Hepatocyte (in vitro differentiated cells): ENCODE data around the gene ANKS6. TPM values are rescaled to one million over a fixed set of nuclear protein-coding genes. Genes with fewer than 3 reads are reported as not detected.

ENCODE experiments used
- DNase-seq: peaks from one replicate; pipeline ENCODE4 v3.0.0-alpha.2; 2016; ENCODE audit warnings: low spot score
- H2AFZ ChIP-seq: fragments of 200-600 bp; sonication (generic); 2 replicates; pipeline ENCODE4 v1.6.0; 2016; ENCODE audit warnings: antibody characterized with exemption, mild to moderate bottlenecking
- H3K27ac ChIP-seq: fragments of 200-600 bp; sonication (generic); 2 replicates; pipeline ENCODE4 v1.5.1; 2016; ENCODE audit warnings: mild to moderate bottlenecking
- H3K27me3 ChIP-seq: fragments of 200-600 bp; sonication (generic); 2 replicates; pipeline ENCODE4 v1.6.1; 2016
- H3K36me3 ChIP-seq: fragments of 200-600 bp; sonication (generic); replicated peaks from 2 replicates; pipeline ENCODE4 v1.5.1; 2016; ENCODE audit warnings: low read depth; ENCODE audit not compliant: insufficient read depth
- H3K4me1 ChIP-seq: fragments of 200-600 bp; sonication (generic); 2 replicates; pipeline ENCODE4 v1.5.1; 2016; ENCODE audit warnings: mild to moderate bottlenecking, moderate library complexity; ENCODE audit not compliant: insufficient read depth
- H3K4me2 ChIP-seq: fragments of 200-600 bp; sonication (generic); 2 replicates; pipeline ENCODE4 v1.6.0; 2016
- H3K4me3 ChIP-seq: fragments of 200-600 bp; sonication (generic); 2 replicates; pipeline ENCODE4 v1.5.1; 2016; ENCODE audit warnings: mild to moderate bottlenecking
- H3K79me2 ChIP-seq: fragments of 200-600 bp; sonication (generic); 2 replicates; pipeline ENCODE4 v1.6.0; 2017; ENCODE audit warnings: mild to moderate bottlenecking
- H3K9me2 ChIP-seq: fragments of 200-600 bp; sonication (generic); replicated peaks from 2 replicates; pipeline ENCODE4 v1.6.0; 2017; ENCODE audit warnings: mild to moderate bottlenecking; ENCODE audit not compliant: insufficient read depth
- H3K9me3 ChIP-seq: fragments of 200-600 bp; sonication (generic); 2 replicates; pipeline ENCODE4 v1.5.1; 2016; ENCODE audit warnings: low read depth, mild to moderate bottlenecking
- H4K20me1 ChIP-seq: fragments of 200-600 bp; sonication (generic); 2 replicates; pipeline ENCODE4 v1.6.0; 2016; ENCODE audit warnings: mild to moderate bottlenecking; ENCODE audit not compliant: insufficient read depth, poor library complexity, severe bottlenecking
- EZH2 ChIP-seq: fragments of 200-600 bp; sonication (generic); IDR thresholded peaks from 2 replicates; pipeline ENCODE4 v1.6.1; 2016; ENCODE audit warnings: antibody characterized with exemption, mild to moderate bottlenecking, borderline replicate concordance
- EZH2phosphoT487 ChIP-seq: fragments of 200-600 bp; sonication (generic); IDR thresholded peaks from one replicate; pipeline ENCODE4 v1.6.1; 2018; ENCODE audit warnings: antibody characterized with exemption, mild to moderate bottlenecking, low read depth, moderate library complexity; ENCODE audit not compliant: unreplicated experiment, severe bottlenecking
- WGBS: methylation state at CpG from one replicate; pipeline ENCODE4 v1.1.6; 2016; ENCODE audit warnings: low lambda C conversion rate; ENCODE audit errors: missing lambda C conversion rate; 5-methylcytosine and 5-hydroxymethylcytosine counted together
- polyA plus RNA-seq: library from polyadenylated mRNA; unstranded; fragments of >200 nt; fragmentation: Nextera tagmentation; extraction: Ambion mirVana; gene quantifications from 2 replicates; pipeline ENCODE4 v1.2.1, GENCODE V29; 2016
- total RNA-seq: library from RNA; depleted of rRNA; stranded (reverse); fragments of >200 nt; gene quantifications from 2 replicates; pipeline ENCODE4 v1.2.3, GENCODE V29; 2014
- TF ChIP-seq, protein P1 (sequence below): fragments of 200-600 bp; sonication (generic); IDR thresholded peaks from 2 replicates; pipeline ENCODE4 v1.5.1; 2016; ENCODE audit warnings: antibody characterized with exemption, mild to moderate bottlenecking; ENCODE audit not compliant: poor library complexity

ANKS6 gene
- total and polyA plus RNA-seq, 2 experiments from 2014 or later, result 21.3 to 22.9 TPM

DNA sequence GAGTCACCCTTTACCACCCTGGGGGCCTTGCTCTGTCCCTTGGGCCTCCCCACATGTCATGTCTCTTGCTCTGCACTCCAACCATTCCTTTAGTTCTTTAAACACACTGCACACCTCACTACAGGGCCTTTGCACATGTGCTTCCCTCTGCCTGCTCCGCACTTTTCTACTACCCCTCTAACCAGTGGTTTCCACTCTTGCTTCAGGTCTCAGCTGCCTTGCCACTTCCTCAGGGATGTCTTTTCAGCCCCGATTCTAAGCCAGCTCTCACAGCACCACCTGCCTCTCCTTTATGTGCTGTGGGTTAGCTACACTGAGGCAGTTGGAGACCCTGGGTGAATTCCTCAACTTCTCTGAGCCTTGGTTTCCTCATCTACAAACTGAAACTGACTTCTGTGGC lies 53.0 kb downstream of the ANKS6 start:
- Histone ChIP-seq H2AFZ (no peak overlapping the region), H3K4me3 (no peak overlapping the region), H3K27ac (no peak overlapping the region), H4K20me1 (no peaks in the 10 kb centered on the region), H3K79me2 (no peaks in the 10 kb centered on the region), H3K4me2 (no peak overlapping the region), H3K9me2 (no peaks in the 10 kb centered on the region), H3K9me3 (no peaks in the 10 kb centered on the region), H3K27me3 (no peaks in the 10 kb centered on the region), H3K4me1 (no peaks in the 10 kb centered on the region), H3K36me3 (no peaks in the 10 kb centered on the region)
- 100% methylated on average over 2 of the region's 2 CpGs for WGBS
- DNase-seq, result no peak
- TF ChIP-seq, protein P1, sequence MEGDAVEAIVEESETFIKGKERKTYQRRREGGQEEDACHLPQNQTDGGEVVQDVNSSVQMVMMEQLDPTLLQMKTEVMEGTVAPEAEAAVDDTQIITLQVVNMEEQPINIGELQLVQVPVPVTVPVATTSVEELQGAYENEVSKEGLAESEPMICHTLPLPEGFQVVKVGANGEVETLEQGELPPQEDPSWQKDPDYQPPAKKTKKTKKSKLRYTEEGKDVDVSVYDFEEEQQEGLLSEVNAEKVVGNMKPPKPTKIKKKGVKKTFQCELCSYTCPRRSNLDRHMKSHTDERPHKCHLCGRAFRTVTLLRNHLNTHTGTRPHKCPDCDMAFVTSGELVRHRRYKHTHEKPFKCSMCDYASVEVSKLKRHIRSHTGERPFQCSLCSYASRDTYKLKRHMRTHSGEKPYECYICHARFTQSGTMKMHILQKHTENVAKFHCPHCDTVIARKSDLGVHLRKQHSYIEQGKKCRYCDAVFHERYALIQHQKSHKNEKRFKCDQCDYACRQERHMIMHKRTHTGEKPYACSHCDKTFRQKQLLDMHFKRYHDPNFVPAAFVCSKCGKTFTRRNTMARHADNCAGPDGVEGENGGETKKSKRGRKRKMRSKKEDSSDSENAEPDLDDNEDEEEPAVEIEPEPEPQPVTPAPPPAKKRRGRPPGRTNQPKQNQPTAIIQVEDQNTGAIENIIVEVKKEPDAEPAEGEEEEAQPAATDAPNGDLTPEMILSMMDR, result no peak
- no peak for TF ChIP-seq EZH2
- no peak for TF ChIP-seq EZH2phosphoT487

DNA sequence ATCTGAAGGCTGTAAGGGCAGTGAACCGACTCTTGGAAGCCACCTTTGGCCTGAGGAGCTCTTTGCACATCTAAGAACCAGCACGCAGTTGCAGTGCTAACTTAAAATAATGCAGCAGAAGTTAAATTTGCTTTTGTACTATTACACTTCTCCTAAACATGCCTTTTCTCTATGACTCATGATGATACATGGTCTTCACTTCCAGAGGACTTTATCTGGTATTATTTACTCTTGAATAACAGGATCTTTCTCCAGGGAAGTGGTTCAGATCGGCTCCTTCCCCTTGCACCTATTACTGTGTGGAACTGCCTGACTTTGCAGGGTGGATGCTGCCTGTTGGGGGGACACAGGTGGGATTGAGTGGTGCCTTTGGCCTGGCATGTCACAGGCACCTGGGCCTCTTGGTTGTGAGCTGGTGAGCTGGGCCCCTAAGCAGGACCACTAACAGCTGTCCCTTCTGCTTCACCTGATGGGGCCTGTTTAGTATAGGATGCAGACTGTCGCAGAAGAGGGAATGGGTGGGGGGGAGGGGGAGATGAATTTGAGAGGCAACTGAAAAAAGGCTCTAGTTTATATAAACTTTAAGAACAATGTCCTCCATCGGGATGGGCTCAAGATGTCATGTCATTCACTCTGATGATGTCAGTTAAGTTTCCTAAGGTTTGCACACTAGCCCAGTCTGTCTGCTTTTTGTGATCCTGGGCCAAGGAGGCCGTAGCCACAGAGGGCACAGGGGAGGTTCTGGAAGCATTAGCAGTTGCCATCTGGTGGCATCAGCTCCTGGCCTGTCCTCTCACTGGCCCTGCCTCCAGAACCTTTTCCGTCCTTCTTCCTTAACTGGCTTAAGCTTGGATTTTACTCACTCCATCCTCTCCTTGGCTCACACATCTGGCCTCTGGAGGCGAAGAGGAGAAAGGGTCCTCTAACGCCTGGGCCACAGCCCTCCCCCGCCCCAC lies 53.8 kb downstream of the ANKS6 start:
- Histone ChIP-seq H3K27me3 (no peaks in the 10 kb centered on the region), H2AFZ (no peak overlapping the region), H3K9me2 (no peaks in the 10 kb centered on the region), H4K20me1 (no peaks in the 10 kb centered on the region), H3K9me3 (no peaks in the 10 kb centered on the region), H3K36me3 (no peaks in the 10 kb centered on the region), H3K79me2 (no peaks in the 10 kb centered on the region), H3K4me3 (no peak overlapping the region), H3K27ac (no peak overlapping the region), H3K4me2 (no peak overlapping the region), H3K4me1 (no peaks in the 10 kb centered on the region)
- DNase-seq, result no peak
- TF ChIP-seq, protein P1, result no peak
- TF ChIP-seq EZH2 (no peak), EZH2phosphoT487 (no peak)
- 90% methylated on average over 7 of the region's 10 CpGs for WGBS

DNA sequence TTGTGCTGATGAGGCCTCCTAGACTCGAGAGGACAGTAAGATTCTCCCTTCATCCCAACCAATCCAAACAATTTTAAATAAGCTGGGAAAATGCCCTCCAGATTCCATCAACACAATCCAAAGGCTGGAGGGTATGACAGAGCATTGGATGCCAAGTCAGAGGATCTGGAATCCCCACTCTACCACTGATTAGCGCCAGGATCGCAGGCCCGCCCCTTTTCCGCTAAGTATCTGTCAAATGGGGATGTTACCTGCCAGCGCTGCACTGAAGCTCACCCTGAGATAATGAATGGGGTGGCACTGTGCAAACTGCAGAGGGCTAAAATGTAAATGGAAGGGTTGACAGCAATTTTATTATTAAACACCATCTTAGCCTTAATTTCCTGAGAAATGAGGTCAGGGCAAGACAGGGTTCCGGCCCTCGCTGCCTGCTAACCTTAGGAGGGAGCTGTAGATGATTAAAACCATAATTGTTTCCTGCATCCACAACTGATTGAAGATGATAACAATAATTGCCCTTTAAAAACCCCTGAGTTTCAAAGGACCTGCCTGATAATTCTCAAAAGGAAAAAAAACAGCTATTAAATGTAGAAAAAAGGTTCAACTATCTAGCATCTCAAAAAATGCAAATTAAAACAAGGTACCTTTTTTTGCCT lies 56.0 kb downstream of the ANKS6 start:
- Histone ChIP-seq H3K79me2 (no peaks in the 10 kb centered on the region), H3K27me3 (no peaks in the 10 kb centered on the region), H3K4me2 (no peak overlapping the region), H4K20me1 (no peaks in the 10 kb centered on the region), H2AFZ (no peak overlapping the region), H3K27ac (no peak overlapping the region), H3K9me2 (no peaks in the 10 kb centered on the region), H3K9me3 (no peaks in the 10 kb centered on the region), H3K36me3 (no peaks in the 10 kb centered on the region), H3K4me3 (no peak overlapping the region), H3K4me1 (no peaks in the 10 kb centered on the region)
- no peak for TF ChIP-seq EZH2
- TF ChIP-seq EZH2phosphoT487, result no peak
- TF ChIP-seq, protein P1, result no peak
- 92% methylated on average over 8 of the region's 8 CpGs for WGBS
- DNase-seq, result no peak
